Right lobe of liver (tissue), 4 donors: ENCODE measurements around the gene FCHSD1.

ENCODE experiments used
- CTCF ChIP-seq, 4 donors: fragments of 200-600 bp in 3 of 4; fragments of 450-650 bp in 1 of 4; IDR thresholded peaks; one replicate each; pipeline versions ENCODE4 v1.5.1 to v1.8.0; 2016 to 2022; ENCODE audit warnings: antibody characterized with exemption in 4 of 4, mild to moderate bottlenecking in 2 of 4
- POLR2A ChIP-seq: fragments of 450-650 bp; IDR thresholded peaks from one replicate; pipeline ENCODE4 v1.6.1; 2017; ENCODE audit warnings: antibody characterized with exemption, mild to moderate bottlenecking
- donor health status: DM: no; HTN: no; CAD: no.
- donor health status: DM: no; HTN: no; CAD: no.
- donor health status: DM: no; HTN: yes; CAD: no.

DNA sequence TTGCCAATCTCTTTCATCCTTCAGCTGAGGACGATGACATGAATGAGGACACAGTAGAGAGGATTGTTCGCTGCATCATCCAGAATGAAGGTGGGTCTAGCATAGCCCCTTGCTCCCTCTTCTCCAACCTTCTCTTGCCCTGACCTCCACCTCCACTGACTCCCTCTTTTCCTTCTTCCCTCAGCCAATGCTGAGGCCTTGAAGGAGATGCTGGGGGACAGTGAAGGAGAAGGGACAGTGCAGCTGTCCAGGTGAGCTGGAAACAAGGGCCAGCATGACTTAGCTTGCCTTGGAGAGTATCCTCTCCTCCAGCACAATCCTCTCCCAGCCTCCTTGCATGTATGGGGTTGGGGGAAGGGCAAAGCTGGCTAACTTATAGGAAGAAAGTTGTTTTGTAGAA lies 12.4 kb downstream of the FCHSD1 start:
- TF ChIP-seq CTCF (IDR thresholded peaks at IDR 0.05) (no peak), POLR2A (no peak)
